HG03175 (cell line): ENCODE data around the gene PIP4K2C.
"Not testable (repeated sequence)": the region's sequence is repeated elsewhere in the genome, so short reads cannot be mapped to it uniquely, and the experiment has no call there.

Experiments
- ATAC-seq: cut with Tn5 transposase; IDR thresholded peaks from one replicate; pipeline ENCODE4 v1.9.1; 2021; ENCODE audit warnings: mild to moderate bottlenecking, moderate library complexity; ENCODE audit not compliant: unreplicated experiment

The PIP4K2C gene

DNA sequence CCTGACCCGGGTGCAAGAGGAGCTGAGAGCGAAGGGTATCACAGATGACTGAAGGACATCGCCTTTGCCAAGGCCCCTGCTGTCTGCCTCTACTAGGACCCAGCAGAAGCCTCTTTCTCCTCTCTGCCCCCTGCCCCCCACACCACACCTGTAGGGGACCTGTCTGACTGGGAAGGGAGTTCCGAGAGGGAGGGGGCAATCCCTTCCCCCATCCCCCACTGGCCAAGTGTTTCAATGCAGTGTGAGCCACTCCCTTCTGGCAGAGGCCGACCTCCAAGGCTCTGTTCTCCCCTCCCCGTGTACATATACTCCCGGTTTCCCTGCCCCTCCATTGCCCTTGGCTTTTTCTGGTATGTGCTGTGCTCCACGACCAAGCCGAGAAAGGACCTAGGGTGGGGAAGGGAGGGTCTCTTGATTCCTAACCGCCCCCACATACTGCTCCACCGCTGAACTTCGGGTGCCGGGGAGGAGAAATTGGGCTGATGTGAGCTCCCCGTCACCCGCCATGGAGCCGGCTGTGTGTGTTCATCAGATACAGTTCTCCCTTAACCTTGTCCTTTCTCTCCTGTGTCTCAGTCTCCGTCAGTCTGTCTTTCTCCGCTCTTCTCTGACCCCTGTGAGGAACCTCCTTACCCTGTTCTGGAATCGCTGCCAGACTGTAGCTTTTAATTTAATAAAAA lies 18.2 kb downstream of the PIP4K2C start:
- ATAC-seq: no peak

- no peak for ATAC-seq
These were observed 19.0 kb downstream of the PIP4K2C start for GRCh38 chr12:57609781-57610553.

GRCh38 chr12:57610554-57611107 lies 19.6 kb downstream of the PIP4K2C start:
- ATAC-seq: no peak

DNA sequence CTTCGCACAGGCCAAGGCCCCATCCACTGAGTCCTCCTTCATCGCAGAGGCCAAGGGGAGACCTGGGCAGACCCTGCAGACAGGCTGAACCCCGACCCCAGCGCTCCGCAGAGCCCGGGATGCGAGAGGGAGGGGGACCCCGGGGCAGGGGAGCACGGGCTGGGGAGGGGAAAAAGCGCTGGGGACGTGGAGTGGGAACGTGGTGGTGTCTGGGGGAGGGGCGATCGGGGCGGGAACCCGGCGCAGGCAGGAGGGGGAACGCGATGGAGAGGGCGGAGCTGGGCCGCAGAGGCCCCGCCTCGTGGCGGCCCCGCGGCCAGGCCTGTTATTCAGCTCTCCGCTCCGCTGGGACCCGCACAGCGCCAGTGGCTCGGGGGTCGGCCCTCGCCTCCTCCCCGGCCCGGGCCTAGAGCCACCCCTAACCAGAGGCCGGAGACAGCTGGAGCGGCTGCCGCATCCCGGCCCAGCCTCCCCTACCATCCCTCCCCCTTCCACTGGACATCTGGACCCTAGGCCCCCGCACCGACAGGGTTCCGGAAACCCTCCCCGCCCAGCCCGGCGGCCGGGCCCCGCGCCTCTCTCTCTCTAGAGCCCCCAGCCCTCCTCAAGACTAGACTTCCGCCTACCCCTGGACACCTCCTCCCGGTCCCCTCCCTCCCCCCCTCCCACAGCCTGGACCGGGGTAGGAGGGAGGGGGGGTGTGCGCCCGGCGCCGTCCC lies 20.3 kb downstream of the PIP4K2C start, which contains the start of gene ARHGEF25:
ARHGEF25 (plus strand) TSS at position 328 of the 719 bp plus-strand sequence. CDS start 460 bp downstream, outside the sequence.
- ATAC-seq: peak; percentile 41

- no peak for ATAC-seq
These were observed 21.1 kb downstream of the PIP4K2C start for GRCh38 chr12:57611827-57612710.

- no peak for ATAC-seq
These were observed 21.9 kb downstream of the PIP4K2C start for GRCh38 chr12:57612711-57613426.

DNA sequence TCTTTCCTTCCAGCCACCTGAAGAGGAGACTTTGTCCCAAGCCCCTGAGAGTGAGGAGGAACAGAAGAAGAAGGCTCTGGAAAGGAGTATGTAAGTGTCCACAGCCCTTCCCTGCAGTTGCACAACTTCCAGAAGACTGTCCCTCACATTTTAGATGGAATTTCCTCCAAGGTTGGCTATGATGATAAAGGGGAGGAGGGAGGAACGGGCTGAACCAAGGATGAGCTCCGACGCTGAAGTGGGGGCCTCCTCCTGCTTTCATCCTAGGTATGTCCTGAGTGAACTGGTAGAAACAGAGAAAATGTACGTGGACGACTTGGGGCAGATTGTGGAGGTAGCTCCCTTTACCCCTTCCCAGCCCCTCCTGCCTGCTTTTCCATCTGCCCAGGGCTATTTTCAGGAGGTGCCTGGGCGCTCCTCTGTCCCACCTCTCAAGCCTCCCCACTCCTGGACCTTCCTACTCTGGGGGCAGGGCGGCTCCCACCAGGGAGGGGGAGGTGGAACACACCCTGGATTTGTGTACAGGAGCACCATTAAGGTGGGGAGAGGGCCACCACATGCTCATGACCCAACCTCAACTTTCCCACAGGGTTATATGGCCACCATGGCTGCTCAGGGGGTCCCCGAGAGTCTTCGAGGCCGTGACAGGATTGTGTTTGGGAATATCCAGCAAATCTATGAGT lies 22.6 kb downstream of the PIP4K2C start:
- ATAC-seq: no peak

DNA sequence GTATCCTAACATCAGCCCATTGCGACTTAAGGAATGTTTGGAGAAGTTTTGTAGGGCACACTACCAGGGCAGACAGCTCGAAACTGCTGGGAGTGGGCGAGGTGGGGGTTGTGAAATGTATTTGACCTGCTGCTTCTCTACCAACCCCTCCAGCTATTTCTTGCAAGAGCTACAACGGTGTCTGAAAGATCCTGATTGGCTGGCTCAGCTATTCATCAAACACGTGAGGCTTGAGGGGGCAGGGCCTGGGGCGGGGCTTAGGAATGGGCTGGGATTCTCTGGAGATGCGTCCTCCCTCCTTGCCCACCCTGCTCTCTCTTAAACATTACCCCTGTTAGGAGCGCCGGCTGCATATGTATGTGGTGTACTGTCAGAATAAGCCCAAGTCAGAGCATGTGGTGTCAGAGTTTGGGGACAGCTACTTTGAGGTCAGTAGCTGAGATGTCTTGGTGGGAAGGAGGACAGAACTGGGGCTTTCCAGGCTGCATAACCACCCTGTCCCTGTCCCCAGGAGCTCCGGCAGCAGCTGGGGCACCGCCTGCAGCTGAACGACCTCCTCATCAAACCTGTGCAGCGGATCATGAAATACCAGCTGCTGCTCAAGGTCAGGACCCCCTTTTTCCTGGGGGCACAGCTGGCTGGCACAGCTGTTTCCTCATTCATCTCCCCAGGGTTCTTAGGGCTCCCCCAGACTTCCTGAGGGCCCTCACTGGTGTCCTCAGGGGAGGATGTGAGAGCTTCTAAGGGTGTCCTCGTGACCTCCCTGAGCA lies 23.4 kb downstream of the PIP4K2C start:
- ATAC-seq: peak; percentile 64

DNA sequence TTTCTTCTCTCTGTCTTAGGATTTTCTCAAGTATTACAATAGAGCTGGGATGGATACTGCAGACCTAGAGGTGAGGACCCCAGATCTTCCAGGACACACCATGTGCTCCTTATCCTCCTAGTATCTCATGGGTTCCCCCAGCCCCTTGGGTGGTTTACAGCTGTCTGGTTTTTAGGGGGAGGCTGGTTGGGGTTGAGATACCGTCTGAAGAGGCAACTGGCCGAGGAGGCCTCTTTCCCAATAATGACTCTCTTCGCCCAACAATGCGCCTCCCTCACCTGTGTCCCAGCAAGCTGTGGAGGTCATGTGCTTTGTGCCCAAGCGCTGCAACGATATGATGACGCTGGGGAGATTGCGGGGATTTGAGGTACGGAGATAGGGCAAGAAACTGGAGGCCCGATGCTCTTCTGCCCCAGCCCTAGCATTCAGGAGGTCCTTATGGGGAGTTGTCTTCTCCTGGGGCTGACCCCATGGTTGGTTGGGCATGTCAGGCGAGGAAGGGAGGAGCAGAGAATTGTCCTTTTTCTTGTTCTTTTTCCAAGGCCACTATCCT lies 24.0 kb downstream of the PIP4K2C start:
- no peak for ATAC-seq

DNA sequence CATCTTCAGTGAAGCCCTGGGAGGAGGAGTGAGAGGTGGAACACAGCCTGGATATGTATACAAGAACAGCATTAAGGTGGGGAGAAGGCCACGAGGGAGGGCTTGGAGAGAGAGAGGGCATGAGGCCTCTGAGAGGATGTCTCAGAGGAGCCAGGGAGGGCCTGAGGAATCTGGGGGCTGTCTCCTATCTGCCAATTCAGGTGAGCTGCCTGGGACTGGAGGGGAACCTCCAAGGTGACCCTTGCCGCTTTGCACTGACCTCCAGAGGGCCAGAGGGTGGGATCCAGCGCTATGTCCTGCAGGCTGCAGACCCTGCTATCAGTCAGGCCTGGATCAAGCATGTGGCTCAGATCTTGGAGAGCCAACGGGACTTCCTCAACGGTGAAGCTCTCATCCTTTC lies 24.6 kb downstream of the PIP4K2C start:
- ATAC-seq: no peak

GRCh38 chr12:57616383-57617101 lies 25.6 kb downstream of the PIP4K2C start:
- no peak for ATAC-seq

- no peak for ATAC-seq
These were observed 26.9 kb downstream of the PIP4K2C start for GRCh38 chr12:57617942-57618341.

GRCh38 chr12:57618431-57618830 lies 27.4 kb downstream of the PIP4K2C start:
- ATAC-seq: not testable (repeated sequence)

DNA sequence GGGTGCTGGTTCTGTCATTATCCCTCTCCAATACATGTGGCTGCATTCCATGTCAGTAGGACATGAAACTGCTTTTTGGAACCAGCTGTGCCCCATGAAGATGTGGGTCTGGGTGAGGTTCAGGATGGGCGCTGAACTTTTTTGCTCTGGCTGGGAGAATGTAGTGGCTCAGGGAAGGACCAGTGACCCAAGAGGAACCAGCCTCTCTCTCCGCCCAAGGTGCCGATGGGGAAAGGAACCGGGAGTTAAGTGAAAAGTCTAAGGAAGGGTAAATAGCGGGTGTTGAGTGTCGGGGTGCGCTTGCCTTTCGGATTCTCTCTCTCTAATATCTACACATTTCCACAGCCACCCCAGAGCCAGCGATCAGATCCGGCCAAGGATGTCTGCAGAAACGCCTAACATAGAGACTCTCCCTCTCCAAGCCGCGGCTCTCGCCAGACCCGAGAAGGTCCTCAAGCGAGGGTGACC lies 28.0 kb downstream of the PIP4K2C start:
- ATAC-seq: no peak

DNA sequence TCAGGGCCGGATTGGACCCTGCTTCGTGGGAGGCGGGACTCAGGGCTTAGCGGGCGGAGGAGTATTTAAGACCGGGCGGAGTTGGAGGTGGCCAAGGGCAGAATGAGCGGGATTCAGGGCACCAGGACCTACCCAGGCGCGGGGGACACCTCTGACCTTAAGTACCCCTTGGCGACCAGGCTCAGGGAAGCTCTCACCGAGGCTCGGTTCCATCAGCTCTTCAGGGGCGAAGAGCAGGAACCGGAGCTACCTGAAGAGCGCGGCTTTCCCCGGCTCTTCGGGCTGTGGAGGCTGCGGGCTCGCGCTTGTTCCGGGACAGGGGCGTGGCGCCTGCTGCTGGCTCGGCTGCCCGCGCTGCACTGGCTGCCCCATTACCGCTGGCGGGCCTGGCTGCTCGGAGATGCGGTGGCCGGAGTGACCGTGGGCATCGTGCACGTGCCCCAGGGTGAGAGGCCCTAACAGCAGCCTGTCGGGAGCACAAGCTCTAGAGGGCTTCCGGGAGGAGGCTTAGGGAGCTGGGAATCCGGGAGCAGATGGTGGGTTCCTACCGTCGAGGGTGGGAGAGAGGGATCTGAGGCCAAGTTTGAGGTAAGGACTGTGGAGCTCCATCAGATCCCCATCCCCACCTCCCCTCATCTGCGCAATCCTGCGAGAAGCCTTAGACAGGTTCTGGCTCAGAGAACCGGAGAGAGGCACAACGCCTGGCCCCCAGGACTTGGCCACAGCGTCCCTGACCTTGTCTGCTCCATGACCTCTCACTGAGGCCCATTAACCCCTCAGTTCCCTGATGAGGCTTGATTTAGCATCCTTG lies 28.6 kb downstream of the PIP4K2C start:
- ATAC-seq: no peak

DNA sequence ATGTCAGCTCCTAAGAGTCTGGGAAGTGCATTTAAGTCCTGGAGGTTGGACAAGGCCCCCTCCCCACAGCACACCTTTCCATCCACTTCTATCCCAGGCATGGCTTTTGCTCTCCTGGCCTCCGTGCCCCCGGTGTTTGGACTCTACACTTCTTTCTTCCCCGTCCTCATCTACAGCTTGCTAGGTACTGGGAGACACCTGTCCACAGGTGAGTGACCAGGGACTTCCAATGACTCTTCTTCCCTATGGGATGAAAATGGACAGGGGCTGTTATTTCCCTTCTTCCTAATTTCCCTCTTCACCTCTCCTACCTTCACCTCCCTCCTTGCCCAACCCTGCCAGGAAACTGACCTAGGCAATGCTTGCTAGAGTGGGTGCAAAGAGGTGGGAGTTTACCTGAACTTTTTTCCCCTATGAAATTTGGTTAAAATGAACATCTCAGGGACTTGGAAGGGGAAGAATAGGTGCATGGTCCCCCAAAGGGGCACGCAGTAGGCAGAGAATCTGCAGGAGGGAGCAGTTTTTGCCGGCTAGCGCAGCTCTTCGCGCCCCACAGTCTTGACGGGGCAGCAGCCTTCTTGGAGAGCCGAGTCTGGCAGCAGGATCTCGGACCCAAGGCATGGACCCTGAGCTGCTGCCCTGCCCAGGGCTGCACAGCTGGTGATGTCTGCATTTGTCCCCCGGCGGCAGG lies 29.4 kb downstream of the PIP4K2C start:
- no peak for ATAC-seq
